ENCODE data around the gene SIGLEC14.
A peak's percentile ranks its signal among the peaks of the same experiment; 100 is the strongest.

Gene SIGLEC14

DNA sequence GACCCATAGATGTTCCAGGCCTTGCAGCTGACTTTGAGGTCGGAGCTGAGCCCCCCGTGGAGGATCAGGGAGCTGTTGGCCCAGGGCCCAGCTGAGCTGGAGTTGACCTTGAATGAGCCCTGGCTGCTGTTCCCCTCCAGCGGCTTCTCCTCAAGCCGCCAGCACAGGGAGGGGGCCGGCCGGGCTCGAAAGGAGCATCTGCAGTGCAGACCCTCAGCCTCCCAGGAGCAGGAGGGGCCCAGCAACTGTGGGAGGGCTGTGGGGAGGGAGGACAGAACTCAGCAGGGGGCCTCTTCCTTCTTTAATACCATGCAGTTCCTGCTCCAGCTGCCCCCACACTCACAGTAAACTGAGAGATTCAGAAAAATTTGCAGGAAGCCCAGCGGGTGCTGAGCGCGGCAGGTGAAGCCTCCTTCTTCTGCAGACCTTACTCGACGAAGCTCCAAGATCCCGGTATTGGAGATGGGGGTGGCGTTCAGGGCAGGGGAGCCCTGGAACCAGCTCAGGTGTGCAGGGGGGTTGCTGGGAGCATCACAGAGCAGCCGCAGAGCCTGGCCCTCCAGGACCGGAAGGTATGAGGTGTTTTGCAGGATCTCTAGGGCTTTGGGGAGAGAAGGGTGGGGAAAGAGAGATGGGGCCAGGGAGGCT is 19.0 kb downstream of the SIGLEC14 start:
- ChIA-PET CTCF (interaction anchor here (1.7 kb wide), 1 partner anchor 8 kb away, joined by 6 read pairs; no protein-coding TSS in a partner anchor), POLR2A (no interaction called here)
- TF ChIP-seq, protein P1, sequence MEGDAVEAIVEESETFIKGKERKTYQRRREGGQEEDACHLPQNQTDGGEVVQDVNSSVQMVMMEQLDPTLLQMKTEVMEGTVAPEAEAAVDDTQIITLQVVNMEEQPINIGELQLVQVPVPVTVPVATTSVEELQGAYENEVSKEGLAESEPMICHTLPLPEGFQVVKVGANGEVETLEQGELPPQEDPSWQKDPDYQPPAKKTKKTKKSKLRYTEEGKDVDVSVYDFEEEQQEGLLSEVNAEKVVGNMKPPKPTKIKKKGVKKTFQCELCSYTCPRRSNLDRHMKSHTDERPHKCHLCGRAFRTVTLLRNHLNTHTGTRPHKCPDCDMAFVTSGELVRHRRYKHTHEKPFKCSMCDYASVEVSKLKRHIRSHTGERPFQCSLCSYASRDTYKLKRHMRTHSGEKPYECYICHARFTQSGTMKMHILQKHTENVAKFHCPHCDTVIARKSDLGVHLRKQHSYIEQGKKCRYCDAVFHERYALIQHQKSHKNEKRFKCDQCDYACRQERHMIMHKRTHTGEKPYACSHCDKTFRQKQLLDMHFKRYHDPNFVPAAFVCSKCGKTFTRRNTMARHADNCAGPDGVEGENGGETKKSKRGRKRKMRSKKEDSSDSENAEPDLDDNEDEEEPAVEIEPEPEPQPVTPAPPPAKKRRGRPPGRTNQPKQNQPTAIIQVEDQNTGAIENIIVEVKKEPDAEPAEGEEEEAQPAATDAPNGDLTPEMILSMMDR (IDR thresholded peaks at IDR 0.05; ENCODE audit: control extremely low read depth, extremely low read depth, low read depth, missing control alignments) = no peak
- no peak for DNase-seq (ENCODE audit: extremely low spot score)

DNA sequence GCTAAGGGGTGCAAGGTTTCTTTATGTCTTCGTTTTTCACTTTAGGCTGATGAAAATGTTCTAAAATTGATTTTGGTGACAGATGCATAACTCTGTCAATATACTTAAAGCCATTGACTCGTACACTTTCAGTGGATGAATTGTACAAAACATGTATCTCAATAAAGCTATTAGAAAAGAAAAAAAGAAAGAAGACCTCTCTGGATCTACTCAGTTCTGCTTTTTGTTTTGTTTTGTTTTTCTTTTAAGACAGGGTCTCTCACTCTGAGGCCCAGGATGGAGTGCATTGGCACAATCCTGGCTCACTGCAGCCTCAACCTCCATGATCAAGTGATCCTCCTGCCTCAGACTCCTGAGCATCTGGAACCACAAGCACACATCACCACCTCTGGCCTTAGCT is 19.9 kb downstream of the SIGLEC14 start:
- TF ChIP-seq, protein P1 (IDR thresholded peaks at IDR 0.05; ENCODE audit: control extremely low read depth, extremely low read depth, low read depth, missing control alignments) = no peak
- DNase-seq (ENCODE audit: extremely low spot score) = no peak
- POLR2A ChIA-PET = no interaction called here
- CTCF ChIA-PET = interaction anchor here (1.7 kb wide), 1 partner anchor 9 kb away, joined by 6 read pairs; no protein-coding TSS in a partner anchor

DNA sequence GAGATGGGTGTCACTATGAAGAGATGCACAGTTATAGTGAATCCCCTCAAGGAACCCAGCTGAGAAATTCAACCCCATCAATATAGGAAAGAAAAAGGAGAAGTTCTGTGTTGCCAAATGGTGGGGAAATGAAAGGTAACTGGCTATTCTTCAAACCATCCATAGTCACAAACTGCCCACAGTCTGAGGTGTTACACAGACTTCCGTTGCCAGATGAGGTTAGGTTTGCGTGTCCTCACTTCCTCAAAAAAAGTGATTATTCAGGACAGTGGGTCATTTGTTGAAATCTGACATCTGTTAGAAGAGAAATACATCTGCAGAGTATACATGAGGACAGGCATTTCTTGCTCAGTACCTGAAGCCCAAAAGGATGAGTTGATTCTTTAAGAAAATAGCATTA is 25.4 kb downstream of the SIGLEC14 start:
- CTCF ChIA-PET = interaction anchor here (1.0 to 1.6 kb wide), 4 partner anchors 9 to 57 kb away, joined by 3 to 5 read pairs (median 4); partner anchors contain the start of gene SIGLEC5
- DNase-seq (ENCODE audit: extremely low spot score) = peak; percentile 77
- TF ChIP-seq, protein P1 (IDR thresholded peaks at IDR 0.05; ENCODE audit: control extremely low read depth, extremely low read depth, low read depth, missing control alignments) = no peak
- POLR2A ChIA-PET = no interaction called here

DNA sequence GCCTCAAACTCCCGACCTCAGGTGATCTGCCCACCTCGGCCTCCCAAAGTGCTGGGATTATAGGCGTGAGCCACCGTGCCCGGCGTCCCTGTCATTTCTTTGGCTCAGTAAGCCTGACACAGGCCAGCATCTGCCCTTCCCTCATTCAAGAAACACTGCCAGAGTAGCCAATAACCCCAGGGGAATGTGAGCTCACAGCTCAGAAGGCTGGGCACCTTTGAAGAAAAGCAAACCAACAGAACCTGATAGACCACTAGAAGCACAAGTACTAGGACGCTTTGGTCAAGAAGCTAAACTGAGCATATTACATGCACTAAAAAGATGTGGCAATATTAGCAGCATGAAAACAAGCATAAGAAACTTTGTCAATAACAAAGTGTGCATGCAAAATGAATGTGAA is 30.6 kb downstream of the SIGLEC14 start:
- POLR2A ChIA-PET = no interaction called here
- CTCF ChIA-PET = interaction anchor here (1.0 to 2.5 kb wide), 4 partner anchors 9 to 100 kb away, joined by 3 to 10 read pairs (median 6); no protein-coding TSS in a partner anchor
- DNase-seq (ENCODE audit: extremely low spot score) = no peak
- TF ChIP-seq, protein P1 (IDR thresholded peaks at IDR 0.05; ENCODE audit: control extremely low read depth, extremely low read depth, low read depth, missing control alignments) = no peak

DNA sequence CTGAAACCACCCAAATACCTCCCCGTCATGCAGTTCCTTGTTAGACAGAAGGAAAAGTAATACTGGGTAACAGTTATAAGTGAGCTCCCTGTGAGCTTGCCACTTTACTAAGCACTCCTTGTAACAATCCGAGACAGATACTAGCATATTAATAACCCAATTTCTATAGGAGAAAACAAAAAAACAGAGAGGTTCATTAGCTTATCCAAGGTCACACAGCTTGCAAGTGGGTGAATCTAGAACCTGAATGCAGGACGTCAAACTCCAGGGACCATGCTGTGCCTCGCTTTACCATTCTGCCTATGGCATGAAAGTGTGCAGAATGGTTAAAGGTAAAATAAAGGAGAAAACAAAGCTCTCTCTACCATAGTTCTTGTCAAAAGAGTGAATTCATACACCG is 31.8 kb downstream of the SIGLEC14 start:
- CTCF ChIA-PET = interaction anchor here (1.0 to 2.5 kb wide), 7 partner anchors 10 to 99 kb away, joined by 3 to 10 read pairs (median 3); no protein-coding TSS in a partner anchor
- TF ChIP-seq, protein P1 (IDR thresholded peaks at IDR 0.05; ENCODE audit: control extremely low read depth, extremely low read depth, low read depth, missing control alignments) = no peak
- no peak for DNase-seq (ENCODE audit: extremely low spot score)
- POLR2A ChIA-PET = no interaction called here

DNA sequence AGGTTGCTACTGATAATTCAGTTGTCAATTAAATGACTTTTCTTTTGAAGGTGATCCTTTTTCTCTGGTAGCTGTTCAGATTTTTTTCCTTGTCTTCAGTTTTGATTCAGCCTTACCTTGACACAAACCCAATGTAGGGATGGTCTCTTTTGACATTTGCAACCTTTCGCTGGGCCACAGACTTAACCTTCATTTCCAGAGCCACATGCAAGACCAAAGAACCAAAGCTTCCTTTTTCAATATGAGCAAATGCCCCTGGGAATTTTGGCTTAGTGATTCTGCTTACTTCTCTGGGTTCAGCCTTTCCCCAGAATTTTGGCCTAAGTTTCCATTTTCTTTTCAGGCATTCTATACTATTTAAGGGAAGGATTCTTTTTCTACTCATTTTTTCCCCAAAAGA is 36.0 kb downstream of the SIGLEC14 start:
- TF ChIP-seq, protein P1 (IDR thresholded peaks at IDR 0.05; ENCODE audit: control extremely low read depth, extremely low read depth, low read depth, missing control alignments) = no peak
- POLR2A ChIA-PET = no interaction called here
- DNase-seq (ENCODE audit: extremely low spot score) = no peak
- CTCF ChIA-PET = interaction anchor here (0.8 to 1.5 kb wide), 2 partner anchors 8 to 51 kb away, joined by 3 read pairs; no protein-coding TSS in a partner anchor
